B cell (primary cell): ENCODE results near the gene TRMT2B. TPM values are rescaled to one million over a fixed set of nuclear protein-coding genes. Genes with fewer than 3 reads are reported as not detected.
"Not testable (repeated sequence)": the region's sequence is repeated elsewhere in the genome, so short reads cannot be mapped to it uniquely, and the experiment has no call there.

Experiments used
- ATAC-seq: fragments of 200-7000 bp; cut with Tn5 transposase; one replicate; pipeline ENCODE4 v1.10.0; 2021; ENCODE audit warnings: low read depth, mild to moderate bottlenecking, moderate number of reproducible peaks, moderate library complexity
- CTCF ChIA-PET: fragments of 350-600 bp; sonication (Branson Sonifier 250); formaldehyde crosslinking; loops from one replicate; lab custom pipeline; 2021; ENCODE audit warnings: antibody characterized with exemption, inconsistent platforms; lab: Charles Lee
- POLR2A ChIA-PET: fragments of 350-600 bp; sonication (Branson Sonifier 250); formaldehyde crosslinking; loops from one replicate; lab custom pipeline; 2021; ENCODE audit warnings: antibody characterized with exemption; lab: Charles Lee
- DNase-seq: peaks from one replicate; pipeline ENCODE4 v3.0.0; 2013
- H2AFZ ChIP-seq: 2 replicates; pipeline ENCODE4 v1.6.1; 2012; ENCODE audit warnings: mild to moderate bottlenecking, low read depth, low read length; ENCODE audit not compliant: insufficient read depth, poor library complexity, severe bottlenecking
- H3K27ac ChIP-seq, 2 donors: 1 replicate in 1 of 2; 2 replicates in 1 of 2; pipeline ENCODE4 v1.5.1; 2012 to 2013; ENCODE audit warnings: low read length in 2 of 2, mild to moderate bottlenecking in 2 of 2, moderate library complexity in 1 of 2
- H3K27me3 ChIP-seq, 4 experiments: fragments of 200-600 bp in 1 of 4; sonication (generic) in 1 of 4; replicated peaks in 1 of 4; 1 replicate in 2 of 4; 2 replicates in 2 of 4; pipeline versions ENCODE4 v1.6.1 to v1.7.0; 2013 to 2016; ENCODE audit warnings: low read length in 3 of 4, mild to moderate bottlenecking in 2 of 4, mixed read lengths in 1 of 4, moderate library complexity in 1 of 4; ENCODE audit not compliant: insufficient read depth in 4 of 4, control insufficient read depth in 3 of 4; ENCODE audit errors: control extremely low read depth in 1 of 4
- H3K36me3 ChIP-seq, 2 experiments: replicated peaks in 1 of 2; 1 replicate in 1 of 2; 2 replicates in 1 of 2; pipeline versions ENCODE4 v1.6.1 to v1.7.1; 2013; ENCODE audit warnings: low read length in 1 of 2; ENCODE audit not compliant: insufficient read depth in 2 of 2, control insufficient read depth in 1 of 2; ENCODE audit errors: control extremely low read depth in 1 of 2, extremely low read depth in 1 of 2
- H3K4me1 ChIP-seq, 2 donors: fragments of 200-600 bp in 1 of 2; sonication (generic) in 1 of 2; 1 replicate in 1 of 2; 2 replicates in 1 of 2; pipeline versions ENCODE4 v1.5.1 to v1.6.1; 2013 to 2017; ENCODE audit warnings: low read length in 2 of 2; ENCODE audit not compliant: control insufficient read depth in 2 of 2, insufficient read depth in 2 of 2
- H3K4me2 ChIP-seq: replicated peaks from 2 replicates; pipeline ENCODE3; 2012; ENCODE audit warnings: mild to moderate bottlenecking, low read depth, low read length; ENCODE audit not compliant: poor library complexity, severe bottlenecking
- H3K4me3 ChIP-seq, 5 experiments: fragments of 200-600 bp in 1 of 5; sonication (generic) in 1 of 5; 1 replicate in 3 of 5; 2 replicates in 2 of 5; pipeline versions ENCODE4 v1.5.1 to v1.7.0; 2011 to 2016; ENCODE audit warnings: low read length in 4 of 5, mild to moderate bottlenecking in 4 of 5, low read depth in 2 of 5, control low read depth in 1 of 5, moderate library complexity in 1 of 5; ENCODE audit not compliant: insufficient read depth in 1 of 5; ENCODE audit errors: control extremely low read depth in 1 of 5, extremely low read depth in 1 of 5
- H3K79me2 ChIP-seq: fragments of 200-600 bp; sonication (generic); one replicate; pipeline ENCODE4 v1.6.0; 2016; ENCODE audit warnings: low read length; ENCODE audit not compliant: control insufficient read depth, insufficient read depth
- H3K9ac ChIP-seq: fragments of 200-600 bp; sonication (generic); 2 replicates; pipeline ENCODE4 v1.6.1; 2017; ENCODE audit warnings: mild to moderate bottlenecking, low read length, moderate library complexity
- H3K9me3 ChIP-seq, 3 donors: one replicate each; pipeline versions ENCODE4 v1.6.1 to v1.7.1; 2013; ENCODE audit warnings: low read length in 2 of 3; ENCODE audit not compliant: control insufficient read depth in 2 of 3, insufficient read depth in 1 of 3; ENCODE audit errors: control extremely low read depth in 1 of 3
- H4K20me1 ChIP-seq: 2 replicates; pipeline ENCODE4 v1.6.0; 2012; ENCODE audit warnings: mild to moderate bottlenecking, low read length; ENCODE audit not compliant: insufficient read depth, control insufficient read depth, poor library complexity, severe bottlenecking
- H3K27ac Mint-ChIP-seq: one replicate; pipeline ENCODE4 v1.8.0; 2021; ENCODE audit warnings: mixed read lengths
- H3K27me3 Mint-ChIP-seq: one replicate; pipeline ENCODE4 v1.8.0; 2021; ENCODE audit warnings: mixed read lengths
- H3K4me1 Mint-ChIP-seq: one replicate; pipeline ENCODE4 v1.8.0; 2021; ENCODE audit warnings: mixed read lengths
- H3K4me3 Mint-ChIP-seq: one replicate; pipeline ENCODE4 v1.8.0; 2021; ENCODE audit warnings: mixed read lengths
- H3K9me3 Mint-ChIP-seq: one replicate; pipeline ENCODE4 v1.8.0; 2022; ENCODE audit warnings: mixed read lengths; ENCODE audit not compliant: insufficient read depth
- CTCF ChIP-seq: fragments of 200-600 bp; IDR thresholded peaks from one replicate; pipeline ENCODE4 v1.8.0; 2022; ENCODE audit warnings: antibody characterized with exemption, mild to moderate bottlenecking
- EZH2 ChIP-seq: IDR thresholded peaks from 2 replicates; pipeline ENCODE4 v1.6.1; 2012; ENCODE audit warnings: borderline replicate concordance, low read depth, mild to moderate bottlenecking, moderate library complexity, low read length; ENCODE audit not compliant: insufficient read depth, poor library complexity, severe bottlenecking
- WGBS: methylation state at CpG from one replicate; pipeline ENCODE4 v1.1.5; 2013; ENCODE audit warnings: missing lambda C conversion rate; ENCODE audit not compliant: insufficient coverage; 5-methylcytosine and 5-hydroxymethylcytosine counted together
- intact Hi-C: fragments of 100-400 bp; cut with micrococcal nuclease; formaldehyde crosslinking; loops from one replicate; pipeline ENCODE4 v1.10.0; 2022
- polyA plus RNA-seq: library from polyadenylated mRNA; depleted of rRNA; stranded (reverse); fragments of >200 nt; gene quantifications from 2 replicates; pipeline ENCODE4 v1.2.3, GENCODE V29; 2012
- total RNA-seq, 2 donors: library from RNA; stranded (reverse); fragments of 120-200 nt in 1 of 2; gene quantifications; 1 replicate in 1 of 2; 2 replicates in 1 of 2; pipeline versions ENCODE4 v1.2.3 to v1.2.4, GENCODE V29; 2013 to 2022

TRMT2B gene
- total and polyA plus RNA-seq, 2 donors (not counting 1 experiment from before 2014, with no cell fraction given), result 30.9 to 51.2 TPM

DNA sequence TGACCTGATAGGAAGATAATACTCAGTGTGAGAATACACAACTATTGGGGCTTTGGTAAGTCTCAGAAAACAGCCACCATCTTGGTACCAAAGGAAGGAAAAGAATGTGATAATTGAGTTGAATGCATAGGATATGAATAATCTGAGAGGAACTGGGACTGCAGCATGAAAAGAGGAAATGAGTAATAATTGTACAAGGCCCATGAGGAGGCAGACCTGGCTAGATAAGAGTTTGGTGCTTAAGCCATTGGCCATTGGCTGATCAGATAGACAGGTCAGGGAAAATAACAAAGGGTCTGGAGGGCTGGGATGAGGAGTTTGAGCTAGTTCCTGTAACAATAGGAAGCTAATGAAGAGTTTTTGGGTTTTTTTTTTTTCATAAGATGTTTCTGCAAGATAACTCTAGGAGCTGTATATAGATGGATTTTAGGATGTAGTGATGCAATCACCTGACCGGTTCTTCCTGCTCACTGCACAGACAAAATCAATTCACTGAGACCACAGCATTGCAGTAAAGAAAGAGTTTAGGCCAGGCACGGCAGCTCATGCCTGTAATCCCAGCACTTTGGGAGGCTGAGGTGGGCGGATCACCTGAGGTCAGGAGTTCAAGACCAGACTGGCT, 5.3 kb upstream of the TRMT2B start:
- Histone ChIP-seq H3K9me3 (no peaks in the 10 kb centered on the region), H3K36me3 (no peaks in the 10 kb centered on the region), H3K27me3 (no peaks in the 10 kb centered on the region), H3K9ac (no peak overlapping the region), H2AFZ (peak overlapping the region; percentile 17), H3K4me1 (peaks cover 8 to 11% of the 10 kb centered on the region in 2 donors), H3K4me3 (no peak overlapping the region), H3K4me2 (no peak overlapping the region), H3K79me2 (no peaks in the 10 kb centered on the region), H3K27ac (no peak overlapping the region), H4K20me1 (no peaks in the 10 kb centered on the region)
- H3K9me3 Mint-ChIP-seq, result no peaks in the 10 kb centered on the region
- no peaks in the 10 kb centered on the region for H3K27me3 Mint-ChIP-seq
- peak overlapping the region; percentile 0 for H3K27ac Mint-ChIP-seq
- DNase-seq (peak; percentile 29), ATAC-seq (peak; percentile 39)
- H3K4me1 Mint-ChIP-seq, result peaks cover 9% of the 10 kb centered on the region
- intact Hi-C loops, result no loop called here
- TF ChIP-seq EZH2 (no peak), CTCF (no peak)
- ChIA-PET POLR2A (no interaction called here), CTCF (no interaction called here)
- no CpG with 5 or more reads among the region's 3 CpGs for WGBS
- H3K4me3 Mint-ChIP-seq, result no peak overlapping the region

DNA sequence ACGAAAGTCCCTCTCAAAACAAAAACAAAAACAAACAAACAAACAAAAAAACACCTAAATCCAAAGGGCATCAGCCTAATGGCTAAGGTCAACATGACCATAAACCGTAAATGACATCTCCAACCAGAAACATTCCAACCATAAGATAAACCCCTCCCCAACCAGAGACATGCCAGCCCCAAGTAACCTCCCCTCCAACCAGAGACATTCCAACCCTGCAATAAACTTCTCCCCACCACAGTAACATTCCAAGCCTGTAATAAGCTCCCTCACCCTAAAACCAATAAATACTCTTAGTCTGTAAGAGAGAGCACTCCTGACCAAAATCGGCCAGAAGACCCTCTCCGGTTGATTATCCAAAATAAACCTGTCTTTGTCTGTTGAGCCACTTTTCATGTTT, 4.6 kb upstream of the TRMT2B start:
- Histone ChIP-seq H2AFZ (peak overlapping the region; percentile 17), H3K4me1 (peaks cover 9 to 13% of the 10 kb centered on the region in 2 donors)
- H4K20me1 ChIP-seq, H3K27me3 ChIP-seq, CTCF ChIA-PET, H3K4me3 Mint-ChIP-seq, H3K4me3 ChIP-seq, POLR2A ChIA-PET, intact Hi-C loops, H3K9me3 ChIP-seq, H3K27ac Mint-ChIP-seq, H3K27me3 Mint-ChIP-seq, H3K79me2 ChIP-seq, ATAC-seq, H3K27ac ChIP-seq, H3K4me2 ChIP-seq, H3K9me3 Mint-ChIP-seq, H3K9ac ChIP-seq, H3K36me3 ChIP-seq, DNase-seq: not testable (repeated sequence)
- 90% methylated on average over 1 of the region's 4 CpGs for WGBS
- H3K4me1 Mint-ChIP-seq, result peaks cover 13% of the 10 kb centered on the region
